ENCODE results near the gene DBH. TPM values are rescaled to one million over a fixed set of nuclear protein-coding genes. Genes with fewer than 3 reads are reported as not detected.

The DBH gene
- polyA plus RNA-seq, 3 donors from 2014 or later, result not detected

- Mint-ChIP-seq H3K4me1 (peaks cover 5% of the 10 kb centered on the region in 2 donors), H3K27me3 (ENCODE audit: low read depth in 3 of 3) (peaks cover 7 to 26% (median 11%) of the 10 kb centered on the region in 3 donors), H3K4me3 (peak overlapping the region in 1 of 5 donors; percentile 7), H3K27ac (no peak overlapping the region), H3K36me3 (no peaks in the 10 kb centered on the region), H3K9me3 (no peaks in the 10 kb centered on the region)
- no peak for DNase-seq
Observed at GRCh38 chr9:133608382-133608781, 27.8 kb upstream of the DBH start.

DNA sequence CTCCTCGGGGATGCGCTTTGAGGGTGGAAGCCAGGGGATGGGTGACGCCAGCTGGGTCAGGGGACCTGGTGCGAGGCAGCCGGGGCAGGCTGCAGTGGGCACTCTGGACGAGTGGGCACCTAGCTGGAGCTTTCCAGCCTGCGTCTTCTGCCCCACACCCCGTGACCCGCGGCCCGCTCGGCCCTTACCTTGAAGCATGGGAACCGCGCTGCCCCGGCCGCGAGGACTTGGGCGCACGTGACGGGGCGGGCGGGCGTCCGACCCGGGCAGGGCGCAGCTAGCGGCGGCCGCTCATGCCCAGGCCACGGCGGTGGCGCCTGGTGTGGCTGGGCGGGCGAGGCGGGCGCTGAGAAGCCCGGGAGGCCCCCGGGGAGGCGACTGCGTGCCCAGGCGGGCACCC, 27.3 kb upstream of the DBH start:
- Mint-ChIP-seq H3K4me1 (peaks cover 5% of the 10 kb centered on the region in 2 donors), H3K9me3 (no peaks in the 10 kb centered on the region), H3K27me3 (ENCODE audit: low read depth in 3 of 3) (peaks cover 7 to 28% (median 11%) of the 10 kb centered on the region in 3 donors), H3K27ac (no peak overlapping the region), H3K4me3 (no peak overlapping the region), H3K36me3 (no peaks in the 10 kb centered on the region)
- DNase-seq, result no peak

- H3K27me3 Mint-ChIP-seq (ENCODE audit: low read depth in 3 of 3), result peaks cover 7 to 24% (median 12%) of the 10 kb centered on the region in 3 donors
- no peaks in the 10 kb centered on the region for H3K9me3 Mint-ChIP-seq
- peak within 1 kb of the TSS in 2 of 5 donors; percentile 7 to 30 for H3K4me3 Mint-ChIP-seq
- H3K36me3 Mint-ChIP-seq, result no peaks in the 10 kb centered on the region
- peaks cover 0 to 2% of the 10 kb centered on the region in 2 donors for H3K4me1 Mint-ChIP-seq
- DNase-seq, result peak in 2 of 3 donors; percentile 13 to 34
- H3K27ac Mint-ChIP-seq, result no peak within 1 kb of the TSS
Observed at GRCh38 chr9:133609311-133610098, 26.7 kb upstream of the DBH start, which contains the start of gene FAM163B. FAM163B (minus strand) TSS chr9:133609389; CDS start chr9:133580223, 29,166 bp downstream.

DNA sequence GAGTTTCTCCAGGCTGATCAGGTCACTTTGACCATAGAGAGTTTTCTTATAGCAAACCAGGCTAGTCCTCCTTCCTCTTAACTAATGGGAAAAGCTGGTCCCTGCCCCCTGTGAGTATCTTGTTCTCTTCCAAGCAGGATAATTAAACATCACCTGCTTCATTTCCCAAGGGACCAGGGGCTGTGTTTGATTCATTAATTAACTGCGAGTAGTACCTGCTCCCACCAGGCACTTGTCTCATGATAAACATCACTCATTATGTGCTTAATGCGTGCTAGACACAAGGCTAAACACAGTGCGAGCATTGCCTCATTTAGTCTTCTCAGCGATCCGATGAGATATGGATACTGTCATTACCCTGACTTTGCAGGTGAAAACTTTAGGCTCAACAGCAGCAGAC, 25.3 kb upstream of the DBH start:
- H3K27ac Mint-ChIP-seq, result no peak overlapping the region
- H3K27me3 Mint-ChIP-seq (ENCODE audit: low read depth in 3 of 3), result peaks cover 7 to 24% (median 15%) of the 10 kb centered on the region in 3 donors
- DNase-seq, result no peak
- H3K36me3 Mint-ChIP-seq, result no peaks in the 10 kb centered on the region
- H3K4me1 Mint-ChIP-seq, result peaks cover 0 to 2% of the 10 kb centered on the region in 2 donors
- no peak overlapping the region for H3K4me3 Mint-ChIP-seq
- H3K9me3 Mint-ChIP-seq, result no peaks in the 10 kb centered on the region

- H3K27ac Mint-ChIP-seq, result no peak overlapping the region
- H3K9me3 Mint-ChIP-seq, result no peaks in the 10 kb centered on the region
Observed at GRCh38 chr9:133612051-133612450, 24.1 kb upstream of the DBH start.

DNA sequence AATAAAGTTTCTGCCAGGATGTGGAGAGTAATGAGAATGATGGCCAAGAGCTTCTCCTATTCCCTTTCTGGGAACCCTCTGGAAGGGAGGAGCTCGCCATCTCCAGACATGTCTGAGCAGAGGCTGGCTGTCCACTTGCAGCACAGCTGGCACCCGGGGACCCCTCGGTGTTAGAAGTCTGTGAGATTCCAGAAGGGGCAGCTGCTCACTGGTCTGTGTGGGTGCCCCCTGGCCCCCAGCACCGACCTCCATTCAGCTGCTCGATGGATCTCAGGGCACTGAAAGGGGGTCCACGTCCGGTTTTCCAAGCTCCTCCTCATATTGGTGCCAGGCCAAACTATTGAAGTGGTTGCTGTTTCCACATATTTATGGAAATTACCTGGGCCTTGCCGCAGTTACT, 23.3 kb upstream of the DBH start:
- DNase-seq, result no peak
- Mint-ChIP-seq H3K4me3 (no peak overlapping the region), H3K4me1 (peaks cover 0 to 2% of the 10 kb centered on the region in 2 donors), H3K36me3 (no peaks in the 10 kb centered on the region), H3K27ac (no peak overlapping the region), H3K9me3 (no peaks in the 10 kb centered on the region), H3K27me3 (ENCODE audit: low read depth in 3 of 3) (peaks cover 7 to 29% (median 17%) of the 10 kb centered on the region in 3 donors)

More at GRCh38 chr9:133612051-133612450, 24.1 kb upstream of the DBH start:
- Mint-ChIP-seq H3K4me1 (peaks cover 0 to 2% of the 10 kb centered on the region in 2 donors), H3K27me3 (ENCODE audit: low read depth in 3 of 3) (peaks cover 7 to 25% (median 17%) of the 10 kb centered on the region in 3 donors), H3K36me3 (no peaks in the 10 kb centered on the region), H3K4me3 (no peak overlapping the region)
- DNase-seq, result no peak

DNA sequence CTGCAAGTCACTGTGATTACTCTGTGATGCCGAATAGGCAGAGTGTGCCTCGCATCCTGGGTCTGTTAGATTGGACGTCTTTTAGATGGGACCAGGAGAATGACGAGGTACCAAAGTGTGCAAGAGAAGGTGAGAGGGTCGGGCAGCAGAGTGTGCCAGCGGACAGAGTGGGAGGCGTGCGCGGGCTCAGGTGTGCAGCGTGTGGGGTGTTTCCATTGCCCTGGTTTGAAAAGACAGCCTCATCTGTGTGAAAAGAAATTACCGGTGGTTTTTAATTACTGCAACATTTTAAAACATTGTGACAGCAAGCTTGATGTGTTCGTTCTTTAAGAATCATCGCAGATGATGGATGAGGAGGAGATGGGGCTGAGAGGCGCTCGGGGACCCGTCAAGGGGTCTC, 22.7 kb upstream of the DBH start:
- Mint-ChIP-seq H3K27ac (no peak overlapping the region), H3K4me3 (no peak overlapping the region), H3K36me3 (no peaks in the 10 kb centered on the region), H3K27me3 (ENCODE audit: low read depth in 3 of 3) (peaks cover 5 to 27% (median 14%) of the 10 kb centered on the region in 3 donors), H3K4me1 (peaks cover 6 to 7% of the 10 kb centered on the region in 2 donors), H3K9me3 (no peaks in the 10 kb centered on the region)
- DNase-seq, result no peak

DNA sequence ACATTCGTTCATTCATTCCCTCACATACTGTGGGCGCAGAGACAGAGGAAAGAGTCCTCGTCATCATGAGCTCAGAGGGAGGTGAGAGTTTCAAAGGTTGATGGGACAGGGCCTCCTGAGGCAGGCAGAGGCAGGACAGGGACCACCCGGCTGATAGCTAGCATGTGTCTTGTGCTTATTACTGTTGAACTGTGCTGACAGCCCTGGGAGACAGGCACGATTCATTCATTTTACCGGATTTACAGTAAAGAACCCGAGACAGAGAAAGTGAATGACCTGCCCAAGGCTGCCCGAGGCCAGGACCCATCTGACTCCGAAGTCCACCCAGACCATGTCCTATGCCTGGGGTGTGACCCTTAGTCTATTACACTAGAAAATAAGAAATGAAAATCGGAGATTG, 22.1 kb upstream of the DBH start:
- no peaks in the 10 kb centered on the region for H3K9me3 Mint-ChIP-seq
- no peak overlapping the region for H3K27ac Mint-ChIP-seq
- no peak overlapping the region for H3K4me3 Mint-ChIP-seq
- peaks cover 3 to 28% (median 14%) of the 10 kb centered on the region in 3 donors for H3K27me3 Mint-ChIP-seq (ENCODE audit: low read depth in 3 of 3)
- no peak for DNase-seq
- no peaks in the 10 kb centered on the region for H3K36me3 Mint-ChIP-seq
- peaks cover 12 to 13% of the 10 kb centered on the region in 2 donors for H3K4me1 Mint-ChIP-seq

- no peak overlapping the region for H3K27ac Mint-ChIP-seq
- no peak for DNase-seq
- no peaks in the 10 kb centered on the region for H3K9me3 Mint-ChIP-seq
Observed at GRCh38 chr9:133614678-133615077, 21.5 kb upstream of the DBH start.

GRCh38 chr9:133615186-133615585, 21.0 kb upstream of the DBH start:
- Mint-ChIP-seq H3K4me1 (peaks cover 21 to 23% of the 10 kb centered on the region in 2 donors), H3K36me3 (no peaks in the 10 kb centered on the region), H3K9me3 (no peaks in the 10 kb centered on the region), H3K4me3 (no peak overlapping the region), H3K27me3 (ENCODE audit: low read depth in 3 of 3) (peaks cover 5 to 24% (median 13%) of the 10 kb centered on the region in 3 donors), H3K27ac (no peak overlapping the region)
- no peak for DNase-seq

More at GRCh38 chr9:133614678-133615077, 21.5 kb upstream of the DBH start:
- Mint-ChIP-seq H3K4me3 (no peak overlapping the region), H3K27me3 (ENCODE audit: low read depth in 3 of 3) (peaks cover 3 to 28% (median 14%) of the 10 kb centered on the region in 3 donors), H3K36me3 (no peaks in the 10 kb centered on the region), H3K4me1 (peaks cover 16 to 18% of the 10 kb centered on the region in 2 donors)

GRCh38 chr9:133615606-133616188, 20.5 kb upstream of the DBH start:
- H3K36me3 Mint-ChIP-seq, result no peaks in the 10 kb centered on the region
- H3K27me3 Mint-ChIP-seq (ENCODE audit: low read depth in 3 of 3), result peaks cover 3 to 19% (median 8%) of the 10 kb centered on the region in 3 donors
- peaks cover 24 to 28% of the 10 kb centered on the region in 2 donors for H3K4me1 Mint-ChIP-seq
- no peak overlapping the region for H3K27ac Mint-ChIP-seq
- H3K4me3 Mint-ChIP-seq, result no peak overlapping the region
- no peak for DNase-seq
- H3K9me3 Mint-ChIP-seq, result no peaks in the 10 kb centered on the region

- Mint-ChIP-seq H3K9me3 (no peaks in the 10 kb centered on the region), H3K4me3 (no peak overlapping the region), H3K27ac (no peak overlapping the region), H3K36me3 (no peaks in the 10 kb centered on the region), H3K4me1 (peaks cover 32 to 36% of the 10 kb centered on the region in 2 donors), H3K27me3 (ENCODE audit: low read depth in 3 of 3) (peaks cover 3 to 16% (median 8%) of the 10 kb centered on the region in 3 donors)
- no peak for DNase-seq
Observed at GRCh38 chr9:133616643-133617405, 19.3 kb upstream of the DBH start.

GRCh38 chr9:133618726-133619125, 17.4 kb upstream of the DBH start:
- DNase-seq, result no peak
- Mint-ChIP-seq H3K4me1 (peaks cover 36 to 43% of the 10 kb centered on the region in 2 donors), H3K27me3 (ENCODE audit: low read depth in 3 of 3) (peaks cover 6 to 17% (median 7%) of the 10 kb centered on the region in 3 donors), H3K36me3 (no peaks in the 10 kb centered on the region), H3K9me3 (peaks cover 0 to 3% (median 0%) of the 10 kb centered on the region in 6 donors), H3K27ac (peak overlapping the region in 1 of 6 donors; percentile 14), H3K4me3 (peak overlapping the region in 2 of 5 donors; percentile 12 to 22)
